A673 (cell line): Measurements from ENCODE around the gene KANSL1L.

ENCODE experiments used
- EZH2 ChIP-seq: fragments of 200-600 bp; sonication (generic); IDR thresholded peaks from 2 replicates; pipeline ENCODE4 v1.6.1; 2017; ENCODE audit warnings: borderline replicate concordance, low read depth, mild to moderate bottlenecking, mixed read lengths, antibody characterized with exemption, low read length; ENCODE audit not compliant: poor library complexity, severe bottlenecking
- TF ChIP-seq, protein P1 (sequence below): fragments of 300-800, 200-600 bp; sonication (generic); conservative IDR thresholded peaks from 2 replicates; pipeline ENCODE4 v1.5.1; 2017; ENCODE audit warnings: low read depth, mild to moderate bottlenecking, antibody characterized with exemption, low read length, moderate library complexity, mixed read lengths

- TF ChIP-seq EZH2, result no peak
- TF ChIP-seq, protein P1, sequence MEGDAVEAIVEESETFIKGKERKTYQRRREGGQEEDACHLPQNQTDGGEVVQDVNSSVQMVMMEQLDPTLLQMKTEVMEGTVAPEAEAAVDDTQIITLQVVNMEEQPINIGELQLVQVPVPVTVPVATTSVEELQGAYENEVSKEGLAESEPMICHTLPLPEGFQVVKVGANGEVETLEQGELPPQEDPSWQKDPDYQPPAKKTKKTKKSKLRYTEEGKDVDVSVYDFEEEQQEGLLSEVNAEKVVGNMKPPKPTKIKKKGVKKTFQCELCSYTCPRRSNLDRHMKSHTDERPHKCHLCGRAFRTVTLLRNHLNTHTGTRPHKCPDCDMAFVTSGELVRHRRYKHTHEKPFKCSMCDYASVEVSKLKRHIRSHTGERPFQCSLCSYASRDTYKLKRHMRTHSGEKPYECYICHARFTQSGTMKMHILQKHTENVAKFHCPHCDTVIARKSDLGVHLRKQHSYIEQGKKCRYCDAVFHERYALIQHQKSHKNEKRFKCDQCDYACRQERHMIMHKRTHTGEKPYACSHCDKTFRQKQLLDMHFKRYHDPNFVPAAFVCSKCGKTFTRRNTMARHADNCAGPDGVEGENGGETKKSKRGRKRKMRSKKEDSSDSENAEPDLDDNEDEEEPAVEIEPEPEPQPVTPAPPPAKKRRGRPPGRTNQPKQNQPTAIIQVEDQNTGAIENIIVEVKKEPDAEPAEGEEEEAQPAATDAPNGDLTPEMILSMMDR, result no peak
Measured at GRCh38 chr2:209993968-209994367, 177.2 kb downstream of the KANSL1L start.
